ENCODE measurements around the gene MOV10.

Gene MOV10

GRCh38 chr1:112673592-112674439 is 643 bp upstream of the MOV10 start (continued):
- no peak for TF ChIP-seq ZNF148 (tag by site-specific recombination; IDR thresholded peaks at IDR 0.05; ENCODE audit: borderline replicate concordance)
- no peak for TF ChIP-seq ZNF670 (tag by site-specific recombination; IDR thresholded peaks at IDR 0.05; ENCODE audit: low read depth)
- TF ChIP-seq SETDB1 (IDR thresholded peaks at IDR 0.05; ENCODE audit: insufficient read length, low read length): no peak
- TF ChIP-seq ZNF701 (tag by site-specific recombination; IDR thresholded peaks at IDR 0.05): no peak

GRCh38 chr1:112674986-112675727 is 698 bp downstream of the MOV10 start:
- Histone ChIP-seq H3K4me3 (ENCODE audit: low read depth, low read length) (peak overlapping the region; percentile 80), H3K36me3 (ENCODE audit: control insufficient read depth in 2 of 2, insufficient read depth in 1 of 2, low read length in 2 of 2) (peaks cover 0 to 41% of the 10 kb centered on the region in 2 experiments; a peak in 1 of 3 replicates), H3K27ac (ENCODE audit: extremely low read depth, low read depth, low read length) (peak overlapping the region; percentile 85), H3K9me3 (ENCODE audit: control insufficient read depth, insufficient read depth, low read depth, low read length) (no peaks in the 10 kb centered on the region), H3K4me1 (ENCODE audit: control insufficient read depth, insufficient read depth, low read length) (peaks cover 5% of the 10 kb centered on the region; the same call in 1 of the 2 replicates)
- ChIA-PET POLR2A (interaction anchor here (0.5 to 6.0 kb wide), 21 partner anchors 10 to 393 kb away, joined by 3 to 91 read pairs (median 5); partner anchors contain the start of genes CAPZA1, CTTNBP2NL, PPM1J and RHOC), CTCF (interaction anchor here (0.6 to 2.6 kb wide), 12 partner anchors 13 to 173 kb away, joined by 3 to 12 read pairs (median 5); no protein-coding TSS in a partner anchor)
- TF ChIP-seq ZSCAN18 (tag by site-specific recombination; IDR thresholded peaks at IDR 0.05) (no peak), ZBTB20 (tag by site-specific recombination; IDR thresholded peaks at IDR 0.05) (no peak; the same call in 1 of the 2 replicates), ZNF335 (tag by site-specific recombination; conservative IDR thresholded peaks at IDR 0.05) (no peak), ZNF202 (tag by site-specific recombination; IDR thresholded peaks at IDR 0.05; ENCODE audit: borderline replicate concordance) (no peak), SCRT1 (tag by site-specific recombination; IDR thresholded peaks at IDR 0.05; ENCODE audit: borderline replicate concordance) (peak; percentile 96), ZFP41 (tag by site-specific recombination; IDR thresholded peaks at IDR 0.05; ENCODE audit: borderline replicate concordance) (no peak), ZNF488 (tag by site-specific recombination; IDR thresholded peaks at IDR 0.05) (no peak), SP3 (tag by site-specific recombination; IDR thresholded peaks at IDR 0.05) (no peak), ZNF292 (tag by site-specific recombination; IDR thresholded peaks at IDR 0.05; ENCODE audit: borderline replicate concordance, low read depth) (no peak), KLF1 (tag by site-specific recombination; IDR thresholded peaks at IDR 0.05) (no peak), REPIN1 (tag by site-specific recombination; IDR thresholded peaks at IDR 0.05; ENCODE audit: low read depth) (no peak), ZNF555 (tag by site-specific recombination; conservative IDR thresholded peaks at IDR 0.05) (no peak), ZNF449 (tag by site-specific recombination; IDR thresholded peaks at IDR 0.05) (peak; percentile 38; the same call in 1 of the 2 replicates), SETDB1 (IDR thresholded peaks at IDR 0.05; ENCODE audit: insufficient read length, low read length) (no peak), GLI2 (tag by site-specific recombination; IDR thresholded peaks at IDR 0.05; ENCODE audit: borderline replicate concordance, low read depth) (no peak), SALL2 (tag by site-specific recombination; IDR thresholded peaks at IDR 0.05; ENCODE audit: borderline replicate concordance) (no peak), ZNF660 (tag by site-specific recombination; IDR thresholded peaks at IDR 0.05) (no peak), ZNF140 (tag by site-specific recombination; IDR thresholded peaks at IDR 0.05) (no peak), ZNF426 (tag by site-specific recombination; IDR thresholded peaks at IDR 0.05) (no peak), ZBTB8A (tag by site-specific recombination; IDR thresholded peaks at IDR 0.05) (peak; percentile 81), CTCF (tag by site-specific recombination; IDR thresholded peaks at IDR 0.05) (peak; percentile 39; the same call in 1 of the 2 replicates), ZNF785 (tag by site-specific recombination; IDR thresholded peaks at IDR 0.05) (no peak), ZNF600 (tag by site-specific recombination; IDR thresholded peaks at IDR 0.05) (no peak)
